Nephron (organoid): ENCODE results near the gene RAB40B.

ENCODE experiments used
- H3K27ac Mint-ChIP-seq, 3 experiments: 2 replicates each; pipeline ENCODE4 v1.8.0; 2020; ENCODE audit warnings: mixed read lengths in 3 of 3, mild to moderate bottlenecking in 2 of 3, moderate library complexity in 1 of 3
- H3K27me3 Mint-ChIP-seq: 2 replicates; pipeline ENCODE4 v1.8.0; 2021; ENCODE audit warnings: low read depth, mild to moderate bottlenecking, moderate library complexity, mixed read lengths
- H3K36me3 Mint-ChIP-seq: 2 replicates; pipeline ENCODE4 v1.8.0; 2020; ENCODE audit warnings: low read depth, mixed read lengths
- H3K4me1 Mint-ChIP-seq: 2 replicates; pipeline ENCODE4 v1.8.0; 2020; ENCODE audit warnings: mixed read lengths
- H3K4me3 Mint-ChIP-seq, 3 experiments: 2 replicates each; pipeline ENCODE4 v1.8.0; 2020; ENCODE audit warnings: mild to moderate bottlenecking in 3 of 3, mixed read lengths in 3 of 3, moderate library complexity in 2 of 3
- H3K9me3 Mint-ChIP-seq: 2 replicates; pipeline ENCODE4 v1.8.0; 2020; ENCODE audit warnings: mixed read lengths
- TF ChIP-seq, protein P1 (sequence below), 3 experiments: fragments of 200-600 bp; sonication (generic); IDR thresholded peaks; one replicate each; pipeline ENCODE4 v1.5.0; 2021; ENCODE audit warnings: antibody characterized with exemption in 3 of 3; ENCODE audit not compliant: unreplicated experiment in 3 of 3

The RAB40B gene

DNA sequence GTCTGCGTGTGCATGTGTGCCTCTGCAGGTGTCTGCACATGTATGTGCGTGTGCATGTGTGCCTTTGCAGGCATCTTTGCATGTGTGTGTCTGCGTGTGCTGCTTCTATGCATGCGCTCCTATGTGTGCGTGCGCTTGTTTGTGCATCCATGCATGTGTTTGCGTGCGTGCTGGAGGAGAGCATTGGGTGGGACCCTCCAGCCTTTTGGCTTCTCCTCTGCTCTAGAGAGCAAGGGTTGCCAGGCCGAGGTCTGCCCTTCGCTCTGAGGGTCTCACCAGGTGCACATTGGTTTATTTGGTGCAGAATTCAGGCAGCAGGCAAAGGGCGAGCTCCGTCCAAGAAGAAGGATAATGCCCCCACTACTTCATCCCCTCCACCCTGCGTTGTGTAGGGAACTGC lies 1.1 kb upstream of the RAB40B start:
- peak overlapping the region; percentile 91 to 97 (median 97) for H3K4me3 Mint-ChIP-seq
- peaks cover 13% of the 10 kb centered on the region for H3K36me3 Mint-ChIP-seq
- peaks cover 4% of the 10 kb centered on the region for H3K27me3 Mint-ChIP-seq
- peaks cover 7% of the 10 kb centered on the region for H3K9me3 Mint-ChIP-seq
- TF ChIP-seq, protein P1, sequence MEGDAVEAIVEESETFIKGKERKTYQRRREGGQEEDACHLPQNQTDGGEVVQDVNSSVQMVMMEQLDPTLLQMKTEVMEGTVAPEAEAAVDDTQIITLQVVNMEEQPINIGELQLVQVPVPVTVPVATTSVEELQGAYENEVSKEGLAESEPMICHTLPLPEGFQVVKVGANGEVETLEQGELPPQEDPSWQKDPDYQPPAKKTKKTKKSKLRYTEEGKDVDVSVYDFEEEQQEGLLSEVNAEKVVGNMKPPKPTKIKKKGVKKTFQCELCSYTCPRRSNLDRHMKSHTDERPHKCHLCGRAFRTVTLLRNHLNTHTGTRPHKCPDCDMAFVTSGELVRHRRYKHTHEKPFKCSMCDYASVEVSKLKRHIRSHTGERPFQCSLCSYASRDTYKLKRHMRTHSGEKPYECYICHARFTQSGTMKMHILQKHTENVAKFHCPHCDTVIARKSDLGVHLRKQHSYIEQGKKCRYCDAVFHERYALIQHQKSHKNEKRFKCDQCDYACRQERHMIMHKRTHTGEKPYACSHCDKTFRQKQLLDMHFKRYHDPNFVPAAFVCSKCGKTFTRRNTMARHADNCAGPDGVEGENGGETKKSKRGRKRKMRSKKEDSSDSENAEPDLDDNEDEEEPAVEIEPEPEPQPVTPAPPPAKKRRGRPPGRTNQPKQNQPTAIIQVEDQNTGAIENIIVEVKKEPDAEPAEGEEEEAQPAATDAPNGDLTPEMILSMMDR (IDR thresholded peaks at IDR 0.05; ENCODE audit: unreplicated experiment in 3 of 3), result no peak
- H3K27ac Mint-ChIP-seq, result peak overlapping the region in 1 of 3 experiments; percentile 23
- peaks cover 17% of the 10 kb centered on the region for H3K4me1 Mint-ChIP-seq

DNA sequence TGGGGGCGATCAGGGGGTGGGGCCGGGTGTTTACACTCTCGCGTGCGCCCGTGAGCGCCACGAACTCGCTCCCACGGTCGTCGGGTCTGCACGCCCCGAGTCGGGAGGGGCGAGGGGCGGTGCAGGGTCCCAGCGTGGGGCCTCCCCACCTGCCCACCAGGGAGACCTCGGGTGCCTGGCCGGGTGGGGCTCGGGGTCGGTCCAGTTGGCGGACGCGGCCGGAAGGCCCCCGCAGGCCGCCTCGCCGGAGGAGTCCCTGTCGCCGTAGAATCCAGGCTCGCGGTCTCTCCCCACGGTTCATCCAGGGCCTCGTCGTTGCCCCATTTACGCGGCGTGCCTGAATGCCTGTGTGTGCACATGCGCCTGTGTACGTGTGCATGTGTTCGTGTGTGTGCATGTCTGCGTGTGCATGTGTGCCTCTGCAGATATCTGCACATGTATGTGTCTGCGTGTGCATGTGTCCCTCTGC lies 510 bp upstream of the RAB40B start:
- Mint-ChIP-seq H3K4me3 (peak overlapping the region; percentile 91 to 97 (median 97)), H3K36me3 (peaks cover 17% of the 10 kb centered on the region), H3K27ac (no peak overlapping the region), H3K4me1 (peaks cover 16% of the 10 kb centered on the region), H3K9me3 (peaks cover 11% of the 10 kb centered on the region), H3K27me3 (peaks cover 4% of the 10 kb centered on the region)
- TF ChIP-seq, protein P1 (IDR thresholded peaks at IDR 0.05; ENCODE audit: unreplicated experiment in 3 of 3), result no peak

DNA sequence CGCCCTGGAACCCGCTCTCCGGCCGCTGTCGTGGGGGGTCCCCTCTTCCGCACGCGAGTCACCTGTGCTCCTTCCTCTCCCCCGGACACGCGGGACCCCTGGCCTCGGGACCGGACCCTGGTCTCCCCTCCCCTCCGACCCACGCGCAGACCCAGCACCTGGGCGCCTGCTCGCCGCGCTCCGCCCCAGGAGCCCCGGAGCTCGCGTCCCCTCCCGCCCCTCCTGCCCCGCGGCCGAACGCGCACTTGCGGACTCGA lies 762 bp downstream of the RAB40B start:
- peaks cover 17% of the 10 kb centered on the region for H3K9me3 Mint-ChIP-seq
- peaks cover 22% of the 10 kb centered on the region for H3K4me1 Mint-ChIP-seq
- peaks cover 23% of the 10 kb centered on the region for H3K36me3 Mint-ChIP-seq
- TF ChIP-seq, protein P1 (IDR thresholded peaks at IDR 0.05; ENCODE audit: unreplicated experiment in 3 of 3), result no peak
- H3K27me3 Mint-ChIP-seq, result peaks cover 4% of the 10 kb centered on the region
- H3K4me3 Mint-ChIP-seq, result peak overlapping the region; percentile 76 to 80 (median 78)
- H3K27ac Mint-ChIP-seq, result no peak overlapping the region

DNA sequence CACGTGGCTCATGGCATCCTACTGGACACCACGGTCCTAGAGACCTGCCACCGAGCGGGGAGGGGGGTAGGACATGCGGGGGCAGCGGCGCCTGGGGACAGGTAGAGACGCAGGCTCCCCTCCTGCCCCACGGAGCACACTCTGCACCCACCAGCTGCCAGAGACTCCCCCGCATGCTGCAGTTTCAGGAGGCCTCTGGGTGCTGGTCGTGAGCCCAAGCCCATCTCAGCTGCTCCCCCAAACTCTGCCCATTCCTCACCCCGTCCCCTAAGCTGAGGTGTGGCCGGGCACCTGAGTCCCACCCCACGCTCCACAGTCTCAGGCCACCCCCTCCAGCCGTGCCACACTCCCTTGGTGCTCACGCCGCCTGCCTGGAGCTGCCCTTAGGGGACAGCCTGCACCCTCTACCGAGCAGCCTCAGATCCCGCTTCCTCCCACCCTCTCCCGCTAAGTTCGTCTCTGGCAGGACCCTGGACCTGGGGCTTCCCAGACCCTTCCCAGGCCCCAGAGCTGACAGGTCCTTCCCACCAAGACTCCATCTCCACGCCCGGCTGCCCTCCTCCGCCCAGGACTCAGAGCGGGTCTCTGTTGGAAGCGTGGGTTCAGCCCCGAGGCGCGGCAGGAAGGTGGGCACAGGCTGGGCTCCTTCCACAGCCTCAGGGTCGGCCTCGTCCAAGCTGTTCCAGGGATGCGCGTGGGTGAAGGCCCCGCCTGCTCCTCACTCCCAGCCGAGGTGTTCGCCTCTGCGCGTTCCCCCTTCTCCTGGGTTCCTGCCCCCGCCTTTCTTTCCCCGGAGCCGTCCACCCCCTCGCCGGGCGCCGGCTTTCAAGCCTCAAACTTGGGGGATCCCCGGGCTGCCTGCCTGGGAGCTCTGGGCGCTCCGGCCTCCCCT lies 1.3 kb downstream of the RAB40B start:
- H3K4me3 Mint-ChIP-seq, result peak overlapping the region; percentile 76 to 80 (median 78)
- peaks cover 17% of the 10 kb centered on the region for H3K9me3 Mint-ChIP-seq
- peaks cover 16% of the 10 kb centered on the region for H3K4me1 Mint-ChIP-seq
- no peak overlapping the region for H3K27ac Mint-ChIP-seq
- H3K36me3 Mint-ChIP-seq, result peaks cover 23% of the 10 kb centered on the region
- peaks cover 4% of the 10 kb centered on the region for H3K27me3 Mint-ChIP-seq
- TF ChIP-seq, protein P1 (IDR thresholded peaks at IDR 0.05; ENCODE audit: unreplicated experiment in 3 of 3), result no peak

DNA sequence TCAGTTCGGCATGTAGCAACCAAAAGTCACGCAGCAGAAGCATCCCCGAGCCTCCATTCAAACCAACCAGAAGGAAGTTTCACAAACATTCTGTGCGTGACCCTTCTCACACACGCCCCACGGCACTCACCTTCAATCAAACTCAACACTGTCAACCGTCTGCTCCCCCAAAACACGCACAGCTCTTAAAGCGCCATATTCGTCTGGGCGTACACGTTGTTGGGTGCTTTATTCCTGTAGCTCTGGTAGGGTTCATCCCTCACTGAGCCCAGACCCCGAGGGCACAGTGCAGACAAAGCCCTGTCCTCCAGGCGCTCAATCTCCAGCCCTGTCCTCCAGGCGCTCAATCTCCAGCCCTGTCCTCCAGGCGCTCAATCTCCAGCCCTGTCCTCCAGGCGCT lies 2.2 kb downstream of the RAB40B start:
- no peak overlapping the region for H3K27ac Mint-ChIP-seq

More for the DNA sequence above, 2.2 kb downstream of the RAB40B start:
- peaks cover 23% of the 10 kb centered on the region for H3K36me3 Mint-ChIP-seq
- H3K4me3 Mint-ChIP-seq, result peak overlapping the region; percentile 37 to 74 (median 71)
- peaks cover 13% of the 10 kb centered on the region for H3K4me1 Mint-ChIP-seq
- peaks cover 17% of the 10 kb centered on the region for H3K9me3 Mint-ChIP-seq
- TF ChIP-seq, protein P1 (IDR thresholded peaks at IDR 0.05; ENCODE audit: unreplicated experiment in 3 of 3), result no peak
- peaks cover 4% of the 10 kb centered on the region for H3K27me3 Mint-ChIP-seq
